ENCODE data around the gene GIGYF2. TPM values are rescaled to one million over a fixed set of nuclear protein-coding genes. Genes with fewer than 3 reads are reported as not detected.
"Not testable (repeated sequence)": the region's sequence is repeated elsewhere in the genome, so short reads cannot be mapped to it uniquely, and the experiment has no call there.

Gene GIGYF2
- total RNA-seq, 4 donors from 2014 or later = 40.8 to 146 (median 76.0) TPM

DNA sequence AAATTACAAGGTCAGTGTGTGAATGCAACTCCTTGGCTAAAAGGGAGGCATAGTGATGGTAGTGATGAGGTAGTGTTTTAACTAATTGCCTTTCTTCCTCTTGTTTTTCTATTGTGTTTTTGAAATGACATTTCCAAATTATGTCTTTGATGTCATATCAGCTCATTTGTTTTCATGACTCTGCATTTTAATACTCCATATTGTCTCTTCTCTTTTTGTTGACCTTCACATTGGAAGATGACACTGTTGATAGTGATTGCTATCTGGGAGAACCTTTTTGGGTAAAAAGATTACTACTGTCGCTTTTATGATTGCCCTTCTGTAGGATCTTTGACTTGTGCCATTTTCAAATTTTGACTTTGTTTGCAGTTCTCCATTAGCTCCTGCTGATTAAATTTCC, 3.0 kb downstream of the GIGYF2 start:
- in situ Hi-C loops (cut with MboI; ENCODE audit: low pct_ligation_motif_present in 1 of 4, low pct_unique_long_range_greater_than_20kb in 1 of 4, low sequenced_read_pairs in 3 of 4) = no loop called here

DNA sequence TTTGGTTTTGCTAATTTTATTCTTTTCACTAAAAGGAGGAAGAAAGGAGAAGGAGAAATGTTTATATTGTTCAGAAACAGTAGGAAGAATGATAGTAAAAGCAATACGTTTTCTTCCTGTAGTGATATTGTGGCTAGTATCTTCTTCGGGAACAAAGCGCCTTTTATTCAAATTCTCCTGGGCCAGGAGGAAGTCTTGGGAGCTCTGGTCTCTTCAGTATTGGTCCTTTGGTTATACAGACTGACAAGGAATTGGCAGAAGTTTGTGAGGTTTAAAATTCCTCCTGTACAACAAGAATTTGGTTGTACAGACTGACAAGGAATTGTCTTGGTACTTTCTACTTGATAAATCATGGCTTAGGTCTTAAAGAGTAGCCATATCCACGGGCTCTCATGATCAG, 9.9 kb downstream of the GIGYF2 start:
- no peak for TF ChIP-seq CTCF (IDR thresholded peaks at IDR 0.05)
- TF ChIP-seq POLR2A (IDR thresholded peaks at IDR 0.05) = no peak
- no peak for TF ChIP-seq EP300 (IDR thresholded peaks at IDR 0.05; ENCODE audit: low read depth)
- TF ChIP-seq POLR2AphosphoS5 (IDR thresholded peaks at IDR 0.05) = no peak
- H3K27me3 ChIP-seq = no peaks in the 10 kb centered on the region
- H3K4me1 ChIP-seq = peaks cover 0 to 14% (median 0%) of the 10 kb centered on the region in 4 donors
- no peak overlapping the region for H3K4me3 ChIP-seq
- intact Hi-C loops (cut with DNase I; ENCODE audit: low total_unique reads) (no loop called here), in situ Hi-C loops (cut with MboI; ENCODE audit: low pct_ligation_motif_present in 1 of 4, low pct_unique_long_range_greater_than_20kb in 1 of 4, low sequenced_read_pairs in 3 of 4) (no loop called here)
- no peak overlapping the region for H3K27ac ChIP-seq
- WGBS, 2 donors (ENCODE audit: low coverage in 1 of 2) = 83 to 89% methylated on average over 4 of the region's 4 CpGs
- peaks cover 0 to 29% (median 8%) of the 10 kb centered on the region in 4 donors for H3K36me3 ChIP-seq
- no peak for DNase-seq
- H3K9me3 ChIP-seq = no peaks in the 10 kb centered on the region

More for the DNA sequence above, 3.0 kb downstream of the GIGYF2 start:
- DNase-seq = no peak
- Histone ChIP-seq H3K36me3 (peaks cover 0 to 15% (median 1%) of the 10 kb centered on the region in 4 donors), H3K27ac (no peak overlapping the region), H3K9me3 (no peaks in the 10 kb centered on the region), H3K4me3 (no peak overlapping the region), H3K4me1 (peaks cover 19 to 58% (median 31%) of the 10 kb centered on the region in 4 donors), H3K27me3 (no peaks in the 10 kb centered on the region)
- intact Hi-C loops (cut with DNase I; ENCODE audit: low total_unique reads) = no loop called here
- whole genome bisulfite sequencing, 2 donors (ENCODE audit: low coverage in 1 of 2) = 82 to 96% methylated on average over 1 of the region's 1 CpG
- no peak for TF ChIP-seq EP300 (IDR thresholded peaks at IDR 0.05; ENCODE audit: low read depth)
- TF ChIP-seq POLR2AphosphoS5 (IDR thresholded peaks at IDR 0.05) = no peak
- no peak for TF ChIP-seq POLR2A (IDR thresholded peaks at IDR 0.05)
- TF ChIP-seq CTCF (IDR thresholded peaks at IDR 0.05) = no peak

DNA sequence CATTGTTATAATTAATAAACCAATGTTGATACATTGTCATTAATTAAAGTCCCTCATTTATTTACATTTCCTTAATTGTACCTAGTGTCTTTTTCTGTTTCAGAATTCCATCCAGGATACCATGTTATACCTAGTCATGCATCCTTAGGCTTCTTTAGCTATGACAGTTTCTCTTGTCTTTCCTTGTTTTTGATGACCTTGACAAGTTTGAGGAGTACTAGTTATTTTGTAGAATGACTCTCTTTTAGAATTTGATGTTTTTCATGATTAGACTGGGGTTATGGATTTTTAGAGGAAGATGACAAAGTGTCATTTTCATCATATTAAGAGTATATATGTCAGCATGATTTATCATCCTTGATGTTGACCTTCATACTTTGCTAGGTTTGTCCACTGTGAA, 16.4 kb downstream of the GIGYF2 start:
- no peak for DNase-seq
- Histone ChIP-seq H3K36me3 (peaks cover 0 to 6% (median 0%) of the 10 kb centered on the region in 4 donors), H3K4me3 (no peak overlapping the region), H3K9me3 (no peaks in the 10 kb centered on the region), H3K27me3 (no peaks in the 10 kb centered on the region), H3K27ac (no peak overlapping the region), H3K4me1 (no peaks in the 10 kb centered on the region)
- no peak for TF ChIP-seq CTCF (IDR thresholded peaks at IDR 0.05)
- no peak for TF ChIP-seq EP300 (IDR thresholded peaks at IDR 0.05; ENCODE audit: low read depth)
- TF ChIP-seq POLR2A (IDR thresholded peaks at IDR 0.05) = no peak
- no peak for TF ChIP-seq POLR2AphosphoS5 (IDR thresholded peaks at IDR 0.05)
- in situ Hi-C loops (cut with MboI; ENCODE audit: low pct_ligation_motif_present in 1 of 4, low pct_unique_long_range_greater_than_20kb in 1 of 4, low sequenced_read_pairs in 3 of 4) = no loop called here
- intact Hi-C loops (cut with DNase I; ENCODE audit: low total_unique reads) = no loop called here

DNA sequence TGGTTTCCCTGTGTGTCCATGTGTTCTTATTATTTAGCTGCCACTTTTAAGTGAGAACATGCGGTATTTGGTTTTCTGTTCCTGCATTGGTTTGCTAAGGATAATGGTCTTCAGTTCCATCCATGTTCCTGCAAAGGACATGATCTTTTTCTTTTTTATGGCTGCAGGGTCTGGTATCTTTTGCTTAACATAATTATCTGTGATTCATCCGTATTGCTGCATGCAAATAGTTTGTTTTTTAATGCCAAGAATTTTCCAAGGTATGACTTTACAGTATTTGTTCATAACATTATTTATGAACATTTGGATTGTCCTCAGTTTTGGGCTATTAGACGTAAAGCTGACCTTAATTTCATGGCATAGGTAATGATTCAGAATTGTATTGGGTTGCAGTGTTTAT, 17.8 kb downstream of the GIGYF2 start:
- in situ Hi-C loops (cut with MboI; ENCODE audit: low pct_ligation_motif_present in 1 of 4, low pct_unique_long_range_greater_than_20kb in 1 of 4, low sequenced_read_pairs in 3 of 4) = no loop called here
- no peaks in the 10 kb centered on the region for H3K27me3 ChIP-seq
- DNase-seq = no peak
- no peaks in the 10 kb centered on the region for H3K9me3 ChIP-seq
- no peak overlapping the region for H3K4me3 ChIP-seq
- no peaks in the 10 kb centered on the region for H3K4me1 ChIP-seq
- intact Hi-C loops (cut with DNase I; ENCODE audit: low total_unique reads) = no loop called here
- TF ChIP-seq POLR2AphosphoS5 (IDR thresholded peaks at IDR 0.05) = no peak
- TF ChIP-seq POLR2A (IDR thresholded peaks at IDR 0.05) = no peak
- no peak for TF ChIP-seq EP300 (IDR thresholded peaks at IDR 0.05; ENCODE audit: low read depth)
- no peak for TF ChIP-seq CTCF (IDR thresholded peaks at IDR 0.05)
- WGBS, 2 donors (ENCODE audit: low coverage in 1 of 2) = 89 to 93% methylated on average over 2 to 3 of the region's 3 CpGs
- H3K36me3 ChIP-seq = peaks cover 0 to 6% (median 0%) of the 10 kb centered on the region in 4 donors
- H3K27ac ChIP-seq = no peak overlapping the region

- in situ Hi-C loops (cut with MboI; ENCODE audit: low pct_ligation_motif_present in 1 of 4, low pct_unique_long_range_greater_than_20kb in 1 of 4, low sequenced_read_pairs in 3 of 4) = not testable (repeated sequence)
Observed at GRCh38 chr2:232720056-232720455, 22.9 kb downstream of the GIGYF2 start.

More at GRCh38 chr2:232720056-232720455, 22.9 kb downstream of the GIGYF2 start:
- H3K4me3 ChIP-seq; intact Hi-C loops (cut with DNase I; ENCODE audit: low total_unique reads); H3K27ac ChIP-seq; H3K4me1 ChIP-seq; DNase-seq; H3K27me3 ChIP-seq; H3K9me3 ChIP-seq: not testable (repeated sequence)
- H3K36me3 ChIP-seq = peaks cover 0 to 14% (median 2%) of the 10 kb centered on the region in 4 donors

Data from transverse colon (tissue), 4 donors.